PC-9 (cell line): ENCODE measurements around the gene SMIM5. TPM values are rescaled to one million over a fixed set of nuclear protein-coding genes. Genes with fewer than 3 reads are reported as not detected.

ENCODE experiments used
- BruUV-seq: library from RNA; stranded (reverse); fragments of 400-500 nt; replicated peaks from 2 replicates; lab custom pipeline; 2021; lab: Mats Ljungman, UMichigan
- CTCF ChIA-PET: fragments of 300-600 bp; sonication (Branson Sonifier 250); formaldehyde crosslinking; loops from one replicate; lab custom pipeline; 2022; ENCODE audit warnings: antibody characterized with exemption; lab: Charles Lee
- POLR2A ChIA-PET: fragments of 300-600 bp; sonication (Branson Sonifier 250); formaldehyde crosslinking; loops from one replicate; lab custom pipeline; 2022; ENCODE audit warnings: antibody characterized with exemption; ENCODE audit not compliant: unreplicated experiment; lab: Charles Lee
- DNase-seq, 2 experiments: peaks; one replicate each; pipeline versions ENCODE4 v3.0.0 to v3.0.0-alpha.2; 2015 to 2022; ENCODE audit warnings: mixed read lengths in 1 of 2
- H2AFZ ChIP-seq: fragments of 200-600 bp; sonication (generic); 2 replicates; pipeline ENCODE4 v1.8.1; 2017; ENCODE audit warnings: antibody characterized with exemption
- H3F3A ChIP-seq: fragments of 200-600 bp; sonication (generic); 2 replicates; pipeline ENCODE4 v1.8.1; 2017; ENCODE audit warnings: antibody characterized with exemption, mild to moderate bottlenecking, low read depth; ENCODE audit not compliant: insufficient read depth
- H3K27ac ChIP-seq: fragments of 200-600 bp; sonication (generic); 2 replicates; pipeline ENCODE4 v1.6.1; 2016; ENCODE audit warnings: mixed run types
- H3K27me3 ChIP-seq: fragments of 200-600 bp; sonication (generic); 2 replicates; pipeline ENCODE4 v1.6.1; 2016; ENCODE audit warnings: low read depth, mixed run types; ENCODE audit not compliant: insufficient read depth
- H3K36me3 ChIP-seq: fragments of 200-600 bp; sonication (generic); 2 replicates; pipeline ENCODE4 v1.6.1; 2016; ENCODE audit warnings: low read depth, mixed run types
- H3K4me1 ChIP-seq: fragments of 200-600 bp; sonication (generic); replicated peaks from 2 replicates; pipeline ENCODE4 v1.6.1; 2016; ENCODE audit warnings: mixed run types; ENCODE audit not compliant: insufficient read depth
- H3K4me2 ChIP-seq: fragments of 200-600 bp; sonication (generic); 2 replicates; pipeline ENCODE4 v1.6.1; 2017; ENCODE audit warnings: mixed run types
- H3K4me3 ChIP-seq: fragments of 200-600 bp; sonication (generic); 2 replicates; pipeline ENCODE4 v1.6.1; 2016; ENCODE audit warnings: mixed run types
- H3K79me2 ChIP-seq: fragments of 200-600 bp; sonication (generic); 2 replicates; pipeline ENCODE4 v1.6.1; 2017; ENCODE audit warnings: low read depth, mixed run types
- H3K9me2 ChIP-seq: fragments of 200-600 bp; sonication (generic); 2 replicates; pipeline ENCODE4 v1.8.1; 2017; ENCODE audit warnings: mild to moderate bottlenecking; ENCODE audit not compliant: insufficient read depth
- H3K9me3 ChIP-seq: fragments of 200-600 bp; sonication (generic); 2 replicates; pipeline ENCODE4 v1.8.1; 2016; ENCODE audit warnings: low read depth; ENCODE audit not compliant: insufficient read depth
- H4K20me1 ChIP-seq: fragments of 200-600 bp; sonication (generic); 2 replicates; pipeline ENCODE4 v1.8.1; 2017; ENCODE audit not compliant: insufficient read depth
- EZH2 ChIP-seq: fragments of 200-600 bp; sonication (generic); IDR thresholded peaks from 2 replicates; pipeline ENCODE4 v1.8.0; 2017; ENCODE audit warnings: antibody characterized with exemption, low read depth
- intact Hi-C: fragments of 100-400 bp; cut with micrococcal nuclease; formaldehyde crosslinking; loops from one replicate; pipeline ENCODE4 v1.10.0; 2022; ENCODE audit not compliant: unreplicated experiment
- total RNA-seq: library from RNA; stranded (reverse); gene quantifications from 2 replicates; pipeline ENCODE4 v1.2.3, GENCODE V29; 2021
- TF ChIP-seq, protein P1 (sequence below): fragments of 200-600 bp; sonication (generic); conservative IDR thresholded peaks from 2 replicates; pipeline ENCODE4 v1.6.1; 2017; ENCODE audit warnings: mixed run types, antibody characterized with exemption, mild to moderate bottlenecking, moderate library complexity

Gene SMIM5
- total RNA-seq, 1 experiment from 2014 or later: 0.31 TPM

GRCh38 chr17:75681289-75681688 is 48.1 kb downstream of the SMIM5 start:
- H3K9me3 ChIP-seq: no peaks in the 10 kb centered on the region
- intact Hi-C loops: no loop called here
- CTCF ChIA-PET: no interaction called here
- H3K27me3 ChIP-seq: no peaks in the 10 kb centered on the region
- H3K36me3 ChIP-seq: no peaks in the 10 kb centered on the region
- H3K4me2 ChIP-seq: peak overlapping the region; percentile 12; the same call in 1 of the 2 replicates
- H3K9me2 ChIP-seq: no peaks in the 10 kb centered on the region
- TF ChIP-seq, protein P1, sequence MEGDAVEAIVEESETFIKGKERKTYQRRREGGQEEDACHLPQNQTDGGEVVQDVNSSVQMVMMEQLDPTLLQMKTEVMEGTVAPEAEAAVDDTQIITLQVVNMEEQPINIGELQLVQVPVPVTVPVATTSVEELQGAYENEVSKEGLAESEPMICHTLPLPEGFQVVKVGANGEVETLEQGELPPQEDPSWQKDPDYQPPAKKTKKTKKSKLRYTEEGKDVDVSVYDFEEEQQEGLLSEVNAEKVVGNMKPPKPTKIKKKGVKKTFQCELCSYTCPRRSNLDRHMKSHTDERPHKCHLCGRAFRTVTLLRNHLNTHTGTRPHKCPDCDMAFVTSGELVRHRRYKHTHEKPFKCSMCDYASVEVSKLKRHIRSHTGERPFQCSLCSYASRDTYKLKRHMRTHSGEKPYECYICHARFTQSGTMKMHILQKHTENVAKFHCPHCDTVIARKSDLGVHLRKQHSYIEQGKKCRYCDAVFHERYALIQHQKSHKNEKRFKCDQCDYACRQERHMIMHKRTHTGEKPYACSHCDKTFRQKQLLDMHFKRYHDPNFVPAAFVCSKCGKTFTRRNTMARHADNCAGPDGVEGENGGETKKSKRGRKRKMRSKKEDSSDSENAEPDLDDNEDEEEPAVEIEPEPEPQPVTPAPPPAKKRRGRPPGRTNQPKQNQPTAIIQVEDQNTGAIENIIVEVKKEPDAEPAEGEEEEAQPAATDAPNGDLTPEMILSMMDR: no peak
- no peak for TF ChIP-seq EZH2
- peaks cover 61% of the 10 kb centered on the region for H3K79me2 ChIP-seq
- POLR2A ChIA-PET: interaction anchor here (0.6 kb wide), 1 partner anchor 7 kb away, joined by 30 read pairs; no protein-coding TSS in a partner anchor
- no peak overlapping the region for H2AFZ ChIP-seq
- H4K20me1 ChIP-seq: peaks cover 6% of the 10 kb centered on the region; the same call in 1 of the 2 replicates
- H3K4me3 ChIP-seq: no peak overlapping the region
- BruUV-seq: no TSS peak
- H3K4me1 ChIP-seq: peaks cover 68% of the 10 kb centered on the region
- peaks cover 47% of the 10 kb centered on the region for H3F3A ChIP-seq
- peak in 1 of 2 experiments; percentile 46 for DNase-seq
- peak overlapping the region; percentile 51; the same call in 1 of the 2 replicates for H3K27ac ChIP-seq

- peak; percentile 56 to 86 for DNase-seq
- Histone ChIP-seq H3F3A (peaks cover 58% of the 10 kb centered on the region), H3K4me1 (peaks cover 88% of the 10 kb centered on the region), H3K9me3 (no peaks in the 10 kb centered on the region), H2AFZ (no peak overlapping the region), H3K4me3 (no peak overlapping the region), H3K36me3 (0 out of 2 replicates have a peak, but pooled peaks cover 4% of the 10 kb centered on the region), H3K79me2 (peaks cover 70% of the 10 kb centered on the region), H4K20me1 (no peaks in the 10 kb centered on the region), H3K9me2 (no peaks in the 10 kb centered on the region), H3K4me2 (peak overlapping the region; percentile 50), H3K27ac (peak overlapping the region; percentile 76), H3K27me3 (no peaks in the 10 kb centered on the region)
- BruUV-seq: no TSS peak
- ChIA-PET CTCF (interaction anchor here (0.6 to 1.2 kb wide), 2 partner anchors 8 to 66 kb away, joined by 3 to 6 read pairs; no protein-coding TSS in a partner anchor), POLR2A (interaction anchor here (0.5 to 2.3 kb wide), 6 partner anchors 31 to 134 kb away, joined by 3 to 27 read pairs (median 6); partner anchors contain the start of gene ITGB4)
- intact Hi-C loops: no loop called here
- TF ChIP-seq, protein P1: no peak
- no peak for TF ChIP-seq EZH2
Measured at GRCh38 chr17:75683583-75683982, 50.3 kb downstream of the SMIM5 start.

- peaks cover 58% of the 10 kb centered on the region for H3F3A ChIP-seq
- no peak for TF ChIP-seq EZH2
- TF ChIP-seq, protein P1: no peak
- no peaks in the 10 kb centered on the region for H3K9me3 ChIP-seq
- H2AFZ ChIP-seq: no peak overlapping the region
- BruUV-seq: TSS peak; percentile 77
- no peaks in the 10 kb centered on the region for H4K20me1 ChIP-seq
- no peaks in the 10 kb centered on the region for H3K27me3 ChIP-seq
- H3K4me1 ChIP-seq: peaks cover 88% of the 10 kb centered on the region
- ChIA-PET CTCF (interaction anchor here (0.6 kb wide), 1 partner anchor 25 kb away, joined by 5 read pairs; no protein-coding TSS in a partner anchor), POLR2A (interaction anchor here (0.5 to 2.3 kb wide), 4 partner anchors 30 to 135 kb away, joined by 3 to 27 read pairs (median 10); partner anchors contain the start of gene ITGB4)
- H3K27ac ChIP-seq: peak overlapping the region; percentile 76
- H3K4me3 ChIP-seq: no peak overlapping the region
- peak overlapping the region; percentile 50 for H3K4me2 ChIP-seq
- intact Hi-C loops: loop anchor here (2.0 kb wide), 1 partner anchor 193 kb away; no protein-coding TSS in a partner anchor
- DNase-seq: no peak
- H3K79me2 ChIP-seq: peaks cover 70% of the 10 kb centered on the region
- H3K9me2 ChIP-seq: no peaks in the 10 kb centered on the region
- 0 out of 2 replicates have a peak, but pooled peaks cover 4% of the 10 kb centered on the region for H3K36me3 ChIP-seq
Measured at GRCh38 chr17:75684249-75684648, 51.0 kb downstream of the SMIM5 start.
